UCSD-AML1 (cell line): ENCODE results near the gene CST4.
"Not testable (repeated sequence)": the region's sequence is repeated elsewhere in the genome, so short reads cannot be mapped to it uniquely, and the experiment has no call there.

Experiments used
- DNase-seq: peaks from one replicate; lab custom pipeline; 2025; ENCODE audit not compliant: unreplicated experiment; lab: John Stamatoyannopoulos, UW

CST4 gene

GRCh38 chr20:23689399-23689690 is 507 bp upstream of the CST4 start:
- no peak for DNase-seq

- no peak for DNase-seq
Measured at GRCh38 chr20:23687986-23688385, 852 bp downstream of the CST4 start.

GRCh38 chr20:23686046-23686750 is 2.6 kb downstream of the CST4 start:
- DNase-seq = no peak

GRCh38 chr20:23685529-23685896 is 3.3 kb downstream of the CST4 start:
- not testable (repeated sequence) for DNase-seq

GRCh38 chr20:23684261-23684660 is 4.6 kb downstream of the CST4 start:
- no peak for DNase-seq

- DNase-seq = no peak
Measured at GRCh38 chr20:23683807-23684206, 5.0 kb downstream of the CST4 start.

GRCh38 chr20:23683281-23683680 is 5.6 kb downstream of the CST4 start:
- DNase-seq = no peak

- DNase-seq = no peak
Measured at GRCh38 chr20:23680146-23680545, 8.7 kb downstream of the CST4 start.

- no peak for DNase-seq
Measured at GRCh38 chr20:23679133-23680092, 9.4 kb downstream of the CST4 start.

- no peak for DNase-seq
Measured at GRCh38 chr20:23673209-23673608, 15.6 kb downstream of the CST4 start.

- no peak for DNase-seq
Measured at GRCh38 chr20:23672158-23672557, 16.7 kb downstream of the CST4 start.

GRCh38 chr20:23671479-23671878 is 17.4 kb downstream of the CST4 start:
- DNase-seq = no peak

GRCh38 chr20:23670361-23670760 is 18.5 kb downstream of the CST4 start:
- DNase-seq = no peak

GRCh38 chr20:23669866-23670265 is 19.0 kb downstream of the CST4 start:
- no peak for DNase-seq

GRCh38 chr20:23669327-23669726 is 19.5 kb downstream of the CST4 start:
- no peak for DNase-seq

- DNase-seq = peak; percentile 52
Measured at GRCh38 chr20:23668477-23668951, 20.3 kb downstream of the CST4 start.

GRCh38 chr20:23667666-23668065 is 21.2 kb downstream of the CST4 start:
- DNase-seq = no peak

GRCh38 chr20:23666698-23667097 is 22.1 kb downstream of the CST4 start:
- DNase-seq = no peak

GRCh38 chr20:23666189-23666588 is 22.6 kb downstream of the CST4 start:
- no peak for DNase-seq

GRCh38 chr20:23664954-23665353 is 23.9 kb downstream of the CST4 start:
- DNase-seq = no peak

GRCh38 chr20:23664046-23664445 is 24.8 kb downstream of the CST4 start:
- not testable (repeated sequence) for DNase-seq

- no peak for DNase-seq
Measured at GRCh38 chr20:23663180-23663579, 25.7 kb downstream of the CST4 start.
